Stimulated activated CD8-positive, alpha-beta memory T cell treated with anti-CD3 and anti-CD28 coated beads, Interleukin-4, amount 100 ng/mL, for 24 hours (primary cell): ENCODE results near the gene MTMR11.

ENCODE experiments used
- DNase-seq: peaks from one replicate; pipeline ENCODE4 v3.0.0-alpha.2; 2020; ENCODE audit warnings: low read depth

The MTMR11 gene

GRCh38 chr1:149934356-149934755, 2.3 kb downstream of the MTMR11 start:
- DNase-seq = no peak

- DNase-seq = no peak
These were observed 3.5 kb downstream of the MTMR11 start for GRCh38 chr1:149933208-149933607.

- DNase-seq = no peak
These were observed 4.2 kb downstream of the MTMR11 start for GRCh38 chr1:149932474-149932873.

GRCh38 chr1:149931212-149931790, 5.4 kb downstream of the MTMR11 start:
- no peak for DNase-seq

GRCh38 chr1:149929856-149930255, 6.8 kb downstream of the MTMR11 start:
- no peak for DNase-seq

GRCh38 chr1:149928401-149928724, 8.3 kb downstream of the MTMR11 start:
- DNase-seq = no peak

- DNase-seq = peak; percentile 93
These were observed 8.9 kb downstream of the MTMR11 start, which contains the start of gene SF3B4 for GRCh38 chr1:149927563-149928400. SF3B4 (minus strand) TSS chr1:149927803; CDS start chr1:149927759, 44 bp downstream.

GRCh38 chr1:149927056-149927562, 9.6 kb downstream of the MTMR11 start:
- DNase-seq = no peak

GRCh38 chr1:149926296-149926695, 10.4 kb downstream of the MTMR11 start:
- DNase-seq = no peak

- DNase-seq = no peak
These were observed 10.9 kb downstream of the MTMR11 start for GRCh38 chr1:149925751-149926150.

- no peak for DNase-seq
These were observed 11.3 kb downstream of the MTMR11 start for GRCh38 chr1:149925345-149925744.

GRCh38 chr1:149923626-149924025, 13.1 kb downstream of the MTMR11 start:
- DNase-seq = no peak

GRCh38 chr1:149917571-149918144, 19.0 kb downstream of the MTMR11 start, which contains the start of gene SV2A:
SV2A (minus strand) TSS chr1:149917844; CDS start chr1:149913840, 4,004 bp downstream.
- peak; percentile 20 for DNase-seq

- DNase-seq = no peak
These were observed 19.8 kb downstream of the MTMR11 start for GRCh38 chr1:149916898-149917252.

- no peak for DNase-seq
These were observed 20.3 kb downstream of the MTMR11 start for GRCh38 chr1:149916193-149916897.

GRCh38 chr1:149915429-149916192, 21.1 kb downstream of the MTMR11 start:
- DNase-seq = no peak

GRCh38 chr1:149914545-149914944, 22.1 kb downstream of the MTMR11 start:
- no peak for DNase-seq

- DNase-seq = no peak
These were observed 30.1 kb downstream of the MTMR11 start for GRCh38 chr1:149906570-149907075.

- DNase-seq = no peak
These were observed 32.7 kb downstream of the MTMR11 start for GRCh38 chr1:149903836-149904491.

- DNase-seq = peak; percentile 71
These were observed 37.0 kb downstream of the MTMR11 start, which contains the start of gene BOLA1 for GRCh38 chr1:149899460-149900284. BOLA1 (plus strand) TSS chr1:149899568; CDS start chr1:149900060, 492 bp downstream.
